Neural cell (in vitro differentiated cells): ENCODE measurements around the gene MCFD2. TPM values are rescaled to one million over a fixed set of nuclear protein-coding genes. Genes with fewer than 3 reads are reported as not detected.

Experiments
- H2AFZ ChIP-seq: fragments of 200-600, 300-800 bp; sonication (generic), shearing (Covaris generic); 2 replicates; pipeline ENCODE4 v1.6.0; 2014; ENCODE audit warnings: low read depth, mild to moderate bottlenecking, antibody characterized with exemption, low read length, moderate library complexity
- H3F3A ChIP-seq: fragments of 200-600 bp; shearing (Covaris generic); 2 replicates; pipeline ENCODE4 v1.6.1; 2016; ENCODE audit warnings: mild to moderate bottlenecking, moderate library complexity, mixed read lengths, antibody characterized with exemption, low read length; ENCODE audit not compliant: insufficient read depth, poor library complexity, severe bottlenecking
- H3K27ac ChIP-seq: fragments of 200-600, 300-800 bp; sonication (generic), shearing (Covaris generic); 2 replicates; pipeline ENCODE4 v1.5.1; 2014; ENCODE audit warnings: mild to moderate bottlenecking, low read length, moderate library complexity
- H3K27me3 ChIP-seq: fragments of 300-800, 200-600 bp; sonication (generic), shearing (Covaris generic); 2 replicates; pipeline ENCODE4 v1.6.0; 2014; ENCODE audit warnings: mild to moderate bottlenecking, low read depth, low read length, moderate library complexity; ENCODE audit not compliant: insufficient read depth
- H3K36me3 ChIP-seq: fragments of 300-800, 200-600 bp; sonication (generic), shearing (Covaris generic); 2 replicates; pipeline ENCODE4 v1.5.1; 2014; ENCODE audit warnings: mild to moderate bottlenecking, antibody characterized with exemption, low read length, moderate library complexity; ENCODE audit not compliant: insufficient read depth
- H3K4me2 ChIP-seq: fragments of 300-800, 200-600 bp; sonication (generic), shearing (Covaris generic); 2 replicates; pipeline ENCODE4 v1.6.0; 2014; ENCODE audit warnings: mild to moderate bottlenecking, low read length
- H3K4me3 ChIP-seq: fragments of 300-800, 200-600 bp; sonication (generic), shearing (Covaris generic); 2 replicates; pipeline ENCODE4 v1.5.1; 2014; ENCODE audit warnings: mild to moderate bottlenecking, low read length, moderate library complexity
- H3K79me2 ChIP-seq: fragments of 200-600 bp; shearing (Covaris generic); replicated peaks from 2 replicates; pipeline ENCODE4 v1.6.0; 2014; ENCODE audit warnings: mild to moderate bottlenecking, low read length, moderate library complexity; ENCODE audit not compliant: insufficient read depth
- H3K9ac ChIP-seq: fragments of 300-800, 200-600 bp; sonication (generic), shearing (Covaris generic); 2 replicates; pipeline ENCODE4 v1.6.1; 2016; ENCODE audit warnings: mild to moderate bottlenecking, low read length, mixed read lengths
- H3K9me2 ChIP-seq: fragments of 200-600 bp; shearing (Covaris generic); 2 replicates; pipeline ENCODE4 v1.6.1; 2016; ENCODE audit warnings: mild to moderate bottlenecking, low read length, mixed read lengths; ENCODE audit not compliant: insufficient read depth
- H3K9me3 ChIP-seq: fragments of 200-600, 300-800 bp; sonication (generic), shearing (Covaris generic); 2 replicates; pipeline ENCODE4 v1.6.1; 2016; ENCODE audit warnings: mild to moderate bottlenecking, mixed run types, low read length, moderate library complexity, mixed read lengths
- H4K20me1 ChIP-seq: fragments of 200-600 bp; shearing (Covaris generic); 2 replicates; pipeline ENCODE4 v1.6.1; 2016; ENCODE audit warnings: mild to moderate bottlenecking, mixed run types; ENCODE audit not compliant: insufficient read depth
- EP300 ChIP-seq: fragments of 450-650 bp; conservative IDR thresholded peaks from 2 replicates; pipeline ENCODE4 v1.6.1; 2014; ENCODE audit warnings: antibody characterized with exemption, mild to moderate bottlenecking, moderate library complexity; ENCODE audit not compliant: poor library complexity, severe bottlenecking
- EZH2 ChIP-seq: fragments of 200-600, 300-800 bp; shearing (Covaris generic), sonication (generic); IDR thresholded peaks from 2 replicates; pipeline ENCODE4 v1.6.1; 2014; ENCODE audit warnings: antibody characterized with exemption, low read length, borderline replicate concordance, mild to moderate bottlenecking; ENCODE audit not compliant: insufficient read depth, poor library complexity, severe bottlenecking
- MXI1 ChIP-seq: fragments of 450-650 bp; conservative IDR thresholded peaks from 2 replicates; pipeline ENCODE4 v1.6.1; 2014; ENCODE audit warnings: antibody characterized with exemption, mild to moderate bottlenecking; ENCODE audit not compliant: poor library complexity, severe bottlenecking
- POLR2AphosphoS5 ChIP-seq: IDR thresholded peaks from 2 replicates; pipeline ENCODE4 v1.6.1; 2012
- RAD21 ChIP-seq: fragments of 450-650 bp; conservative IDR thresholded peaks from 2 replicates; pipeline ENCODE4 v1.6.1; 2014; ENCODE audit warnings: antibody characterized with exemption, mild to moderate bottlenecking, moderate library complexity
- SMC3 ChIP-seq: fragments of 450-650 bp; conservative IDR thresholded peaks from 2 replicates; pipeline ENCODE4 v1.6.1; 2014; ENCODE audit warnings: antibody characterized with exemption, mild to moderate bottlenecking, moderate library complexity; ENCODE audit not compliant: poor library complexity
- TAF1 ChIP-seq: IDR thresholded peaks from 2 replicates; pipeline ENCODE4 v1.6.1; 2012; ENCODE audit warnings: low read depth
- polyA plus RNA-seq: library from polyadenylated mRNA; depleted of rRNA; stranded (reverse); fragments of >200 nt; gene quantifications from 2 replicates; pipeline ENCODE4 v1.2.3, GENCODE V29; 2014
- TF ChIP-seq, protein P1 (sequence below): IDR thresholded peaks from 2 replicates; pipeline ENCODE4 v1.6.1; 2012; ENCODE audit warnings: borderline replicate concordance
- TF ChIP-seq, protein P2 (sequence below): fragments of 450-650 bp; IDR thresholded peaks from 2 replicates; pipeline ENCODE4 v1.5.1; 2014; ENCODE audit warnings: antibody characterized with exemption, mild to moderate bottlenecking, moderate library complexity; ENCODE audit not compliant: poor library complexity, severe bottlenecking

MCFD2 gene
- polyA plus RNA-seq, 1 donor from 2014 or later: 78.8 TPM

DNA sequence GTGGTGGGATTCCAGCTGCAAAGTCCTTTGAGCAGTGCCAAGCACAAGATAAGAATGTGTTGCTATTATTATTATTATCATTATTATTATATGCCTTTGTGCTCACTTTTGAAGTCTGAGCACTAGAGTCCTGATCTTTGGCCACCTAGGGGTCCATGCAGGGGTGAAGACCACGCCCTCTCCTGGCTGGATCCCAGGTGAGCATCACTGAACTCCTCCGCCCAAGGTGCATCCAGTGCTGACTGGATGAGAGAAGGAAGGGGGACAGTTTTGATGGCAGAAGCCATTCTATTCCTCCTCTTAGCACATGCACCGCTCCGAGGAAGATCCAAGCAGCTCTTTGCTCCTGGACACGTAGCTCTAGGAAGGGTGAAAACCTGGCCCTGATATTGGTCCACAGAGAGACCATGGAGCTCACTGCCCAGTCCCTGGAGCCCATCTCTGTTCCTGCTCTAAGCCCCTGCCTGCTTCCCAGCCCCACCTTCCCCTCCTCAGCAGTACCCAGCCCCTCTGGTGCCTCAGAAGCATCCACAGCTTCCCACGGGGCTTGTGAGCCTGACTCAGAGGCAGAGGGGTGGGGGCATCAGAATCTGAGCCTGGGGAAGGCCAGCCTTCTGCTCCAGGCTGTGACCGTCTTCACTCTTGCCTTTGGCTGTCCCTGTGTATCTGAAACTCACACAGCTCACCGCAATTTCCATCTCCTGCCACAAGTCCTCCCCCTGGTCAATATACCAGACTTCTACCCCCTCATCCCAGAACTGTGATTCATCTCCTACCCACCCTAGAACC, 45.4 kb downstream of the MCFD2 start:
- Histone ChIP-seq H3F3A (no peaks in the 10 kb centered on the region), H3K27me3 (no peaks in the 10 kb centered on the region), H3K36me3 (no peaks in the 10 kb centered on the region), H3K4me3 (no peak overlapping the region), H3K79me2 (no peaks in the 10 kb centered on the region), H2AFZ (no peak overlapping the region), H3K4me2 (no peak overlapping the region), H4K20me1 (no peaks in the 10 kb centered on the region), H3K9ac (no peak overlapping the region), H3K9me2 (no peaks in the 10 kb centered on the region), H3K27ac (no peak overlapping the region), H3K9me3 (no peaks in the 10 kb centered on the region)
- TF ChIP-seq, protein P1, sequence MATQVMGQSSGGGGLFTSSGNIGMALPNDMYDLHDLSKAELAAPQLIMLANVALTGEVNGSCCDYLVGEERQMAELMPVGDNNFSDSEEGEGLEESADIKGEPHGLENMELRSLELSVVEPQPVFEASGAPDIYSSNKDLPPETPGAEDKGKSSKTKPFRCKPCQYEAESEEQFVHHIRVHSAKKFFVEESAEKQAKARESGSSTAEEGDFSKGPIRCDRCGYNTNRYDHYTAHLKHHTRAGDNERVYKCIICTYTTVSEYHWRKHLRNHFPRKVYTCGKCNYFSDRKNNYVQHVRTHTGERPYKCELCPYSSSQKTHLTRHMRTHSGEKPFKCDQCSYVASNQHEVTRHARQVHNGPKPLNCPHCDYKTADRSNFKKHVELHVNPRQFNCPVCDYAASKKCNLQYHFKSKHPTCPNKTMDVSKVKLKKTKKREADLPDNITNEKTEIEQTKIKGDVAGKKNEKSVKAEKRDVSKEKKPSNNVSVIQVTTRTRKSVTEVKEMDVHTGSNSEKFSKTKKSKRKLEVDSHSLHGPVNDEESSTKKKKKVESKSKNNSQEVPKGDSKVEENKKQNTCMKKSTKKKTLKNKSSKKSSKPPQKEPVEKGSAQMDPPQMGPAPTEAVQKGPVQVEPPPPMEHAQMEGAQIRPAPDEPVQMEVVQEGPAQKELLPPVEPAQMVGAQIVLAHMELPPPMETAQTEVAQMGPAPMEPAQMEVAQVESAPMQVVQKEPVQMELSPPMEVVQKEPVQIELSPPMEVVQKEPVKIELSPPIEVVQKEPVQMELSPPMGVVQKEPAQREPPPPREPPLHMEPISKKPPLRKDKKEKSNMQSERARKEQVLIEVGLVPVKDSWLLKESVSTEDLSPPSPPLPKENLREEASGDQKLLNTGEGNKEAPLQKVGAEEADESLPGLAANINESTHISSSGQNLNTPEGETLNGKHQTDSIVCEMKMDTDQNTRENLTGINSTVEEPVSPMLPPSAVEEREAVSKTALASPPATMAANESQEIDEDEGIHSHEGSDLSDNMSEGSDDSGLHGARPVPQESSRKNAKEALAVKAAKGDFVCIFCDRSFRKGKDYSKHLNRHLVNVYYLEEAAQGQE: no peak
- no peak for TF ChIP-seq EZH2
- no peak for TF ChIP-seq TAF1
- TF ChIP-seq RAD21: no peak
- TF ChIP-seq, protein P2, sequence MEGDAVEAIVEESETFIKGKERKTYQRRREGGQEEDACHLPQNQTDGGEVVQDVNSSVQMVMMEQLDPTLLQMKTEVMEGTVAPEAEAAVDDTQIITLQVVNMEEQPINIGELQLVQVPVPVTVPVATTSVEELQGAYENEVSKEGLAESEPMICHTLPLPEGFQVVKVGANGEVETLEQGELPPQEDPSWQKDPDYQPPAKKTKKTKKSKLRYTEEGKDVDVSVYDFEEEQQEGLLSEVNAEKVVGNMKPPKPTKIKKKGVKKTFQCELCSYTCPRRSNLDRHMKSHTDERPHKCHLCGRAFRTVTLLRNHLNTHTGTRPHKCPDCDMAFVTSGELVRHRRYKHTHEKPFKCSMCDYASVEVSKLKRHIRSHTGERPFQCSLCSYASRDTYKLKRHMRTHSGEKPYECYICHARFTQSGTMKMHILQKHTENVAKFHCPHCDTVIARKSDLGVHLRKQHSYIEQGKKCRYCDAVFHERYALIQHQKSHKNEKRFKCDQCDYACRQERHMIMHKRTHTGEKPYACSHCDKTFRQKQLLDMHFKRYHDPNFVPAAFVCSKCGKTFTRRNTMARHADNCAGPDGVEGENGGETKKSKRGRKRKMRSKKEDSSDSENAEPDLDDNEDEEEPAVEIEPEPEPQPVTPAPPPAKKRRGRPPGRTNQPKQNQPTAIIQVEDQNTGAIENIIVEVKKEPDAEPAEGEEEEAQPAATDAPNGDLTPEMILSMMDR: no peak
- TF ChIP-seq POLR2AphosphoS5: no peak
- no peak for TF ChIP-seq EP300
- no peak for TF ChIP-seq SMC3
- no peak for TF ChIP-seq MXI1

DNA sequence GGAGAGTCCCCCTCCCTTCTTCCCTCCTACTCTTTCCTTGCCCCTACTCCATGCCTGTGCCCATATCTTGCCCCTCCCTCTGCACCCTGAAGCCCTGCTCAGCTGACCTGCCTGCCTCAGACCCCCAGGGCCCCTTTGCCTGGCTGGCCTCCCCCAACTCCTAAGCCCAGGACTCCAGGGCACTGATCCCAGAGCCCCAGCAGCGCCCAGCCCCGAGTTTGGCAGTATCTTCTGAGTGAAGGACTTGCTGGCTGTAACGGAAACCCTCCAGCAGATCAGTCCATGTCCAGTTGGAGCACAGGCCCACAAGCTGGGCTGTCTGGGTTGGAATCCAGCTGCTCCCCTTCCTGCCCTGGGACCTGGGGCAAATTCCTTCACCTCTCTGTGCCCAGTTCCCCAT, 46.0 kb downstream of the MCFD2 start:
- no peak overlapping the region for H3K4me2 ChIP-seq
- no peak overlapping the region for H3K4me3 ChIP-seq
- no peaks in the 10 kb centered on the region for H3K79me2 ChIP-seq
- no peaks in the 10 kb centered on the region for H3K9me3 ChIP-seq
- no peak overlapping the region for H2AFZ ChIP-seq
- no peak for TF ChIP-seq TAF1
- TF ChIP-seq MXI1: no peak
- TF ChIP-seq, protein P1: no peak
- TF ChIP-seq EP300: no peak
- H3K36me3 ChIP-seq: no peaks in the 10 kb centered on the region
- H4K20me1 ChIP-seq: no peaks in the 10 kb centered on the region
- H3K9me2 ChIP-seq: no peaks in the 10 kb centered on the region
- H3K27ac ChIP-seq: no peak overlapping the region
- no peak overlapping the region for H3K9ac ChIP-seq
- H3K27me3 ChIP-seq: no peaks in the 10 kb centered on the region
- no peaks in the 10 kb centered on the region for H3F3A ChIP-seq
